ENCODE data around the gene CPEB3.

DNA sequence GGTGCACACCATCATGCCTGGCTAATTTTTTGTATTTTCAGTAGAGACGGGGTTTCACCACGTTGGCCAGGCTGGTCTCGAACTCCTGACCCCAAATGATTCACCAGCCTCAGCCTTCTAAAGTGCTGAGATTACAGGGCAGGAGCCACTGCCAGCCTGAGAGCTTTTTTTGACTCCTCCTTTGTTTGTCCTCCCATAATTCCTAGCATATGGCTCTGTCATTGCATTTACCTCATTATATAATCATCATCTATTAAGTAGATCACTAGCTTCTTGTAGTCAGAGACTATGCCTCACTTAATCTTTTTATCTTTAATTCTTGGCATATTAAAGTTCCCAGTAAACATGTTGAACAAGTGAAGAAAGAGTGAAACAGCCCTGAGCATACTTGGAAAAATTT, 82.1 kb downstream of the CPEB3 start:
- TF ChIP-seq POLR2A (IDR thresholded peaks at IDR 0.05) (no peak), POLR2AphosphoS5 (IDR thresholded peaks at IDR 0.05) (no peak)
- TF ChIP-seq, protein P1, sequence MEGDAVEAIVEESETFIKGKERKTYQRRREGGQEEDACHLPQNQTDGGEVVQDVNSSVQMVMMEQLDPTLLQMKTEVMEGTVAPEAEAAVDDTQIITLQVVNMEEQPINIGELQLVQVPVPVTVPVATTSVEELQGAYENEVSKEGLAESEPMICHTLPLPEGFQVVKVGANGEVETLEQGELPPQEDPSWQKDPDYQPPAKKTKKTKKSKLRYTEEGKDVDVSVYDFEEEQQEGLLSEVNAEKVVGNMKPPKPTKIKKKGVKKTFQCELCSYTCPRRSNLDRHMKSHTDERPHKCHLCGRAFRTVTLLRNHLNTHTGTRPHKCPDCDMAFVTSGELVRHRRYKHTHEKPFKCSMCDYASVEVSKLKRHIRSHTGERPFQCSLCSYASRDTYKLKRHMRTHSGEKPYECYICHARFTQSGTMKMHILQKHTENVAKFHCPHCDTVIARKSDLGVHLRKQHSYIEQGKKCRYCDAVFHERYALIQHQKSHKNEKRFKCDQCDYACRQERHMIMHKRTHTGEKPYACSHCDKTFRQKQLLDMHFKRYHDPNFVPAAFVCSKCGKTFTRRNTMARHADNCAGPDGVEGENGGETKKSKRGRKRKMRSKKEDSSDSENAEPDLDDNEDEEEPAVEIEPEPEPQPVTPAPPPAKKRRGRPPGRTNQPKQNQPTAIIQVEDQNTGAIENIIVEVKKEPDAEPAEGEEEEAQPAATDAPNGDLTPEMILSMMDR (IDR thresholded peaks at IDR 0.05 in 8 of 11, conservative IDR thresholded peaks at IDR 0.05 in 3 of 11) = no peak
